Uterine smooth muscle cell (primary cell): ENCODE measurements around the gene MACROH2A2. TPM values are rescaled to one million over a fixed set of nuclear protein-coding genes. Genes with fewer than 3 reads are reported as not detected.

Source experiments
- total RNA-seq: library from RNA; depleted of rRNA; stranded (reverse); fragments of >200 nt; gene quantifications from 2 replicates; pipeline ENCODE4 v1.2.3, GENCODE V29; 2014

MACROH2A2 gene
- 3.9 and 5.5 TPM in 2 replicates for total RNA-seq

DNA sequence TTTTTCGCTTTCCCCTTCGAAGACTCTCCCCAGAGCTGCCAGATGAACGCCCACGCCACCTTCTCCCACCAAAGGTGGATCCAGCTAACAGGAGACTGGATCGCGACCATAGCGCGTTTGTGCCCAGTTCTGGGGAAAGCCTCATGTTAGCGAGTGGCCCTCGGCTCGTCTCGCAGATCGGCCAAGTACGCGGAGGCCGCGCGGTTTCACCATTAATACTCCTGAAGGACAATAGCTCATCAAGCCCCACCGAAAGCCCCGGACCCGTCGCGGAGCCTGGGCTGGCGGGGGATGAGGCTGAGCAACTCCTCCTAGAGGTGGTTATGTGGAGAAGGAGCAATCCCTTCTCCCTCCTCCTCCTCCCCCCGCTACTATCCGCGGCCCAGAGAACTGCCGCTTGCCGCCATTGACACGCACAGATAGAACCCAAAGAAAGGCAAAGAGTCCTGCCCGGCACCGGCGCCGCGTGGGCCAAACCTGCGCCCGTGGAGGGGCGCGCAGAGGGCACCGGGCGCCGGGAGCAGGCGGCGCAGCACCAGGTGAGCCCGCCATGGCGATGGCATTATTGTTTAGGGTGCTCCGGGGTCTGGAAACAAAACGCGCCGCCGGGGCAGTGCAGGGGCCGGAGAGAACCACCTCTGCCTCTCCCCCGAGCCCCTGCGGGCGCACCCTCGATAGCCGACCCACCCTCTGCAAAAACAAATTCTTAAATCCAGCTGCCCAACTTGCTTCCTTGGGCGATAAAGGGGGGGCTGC, at the start of gene MACROH2A2:
MACROH2A2 (plus strand) TSS at position 385 of the 756 bp plus-strand sequence. CDS start 22,813 bp downstream, outside the sequence.

DNA sequence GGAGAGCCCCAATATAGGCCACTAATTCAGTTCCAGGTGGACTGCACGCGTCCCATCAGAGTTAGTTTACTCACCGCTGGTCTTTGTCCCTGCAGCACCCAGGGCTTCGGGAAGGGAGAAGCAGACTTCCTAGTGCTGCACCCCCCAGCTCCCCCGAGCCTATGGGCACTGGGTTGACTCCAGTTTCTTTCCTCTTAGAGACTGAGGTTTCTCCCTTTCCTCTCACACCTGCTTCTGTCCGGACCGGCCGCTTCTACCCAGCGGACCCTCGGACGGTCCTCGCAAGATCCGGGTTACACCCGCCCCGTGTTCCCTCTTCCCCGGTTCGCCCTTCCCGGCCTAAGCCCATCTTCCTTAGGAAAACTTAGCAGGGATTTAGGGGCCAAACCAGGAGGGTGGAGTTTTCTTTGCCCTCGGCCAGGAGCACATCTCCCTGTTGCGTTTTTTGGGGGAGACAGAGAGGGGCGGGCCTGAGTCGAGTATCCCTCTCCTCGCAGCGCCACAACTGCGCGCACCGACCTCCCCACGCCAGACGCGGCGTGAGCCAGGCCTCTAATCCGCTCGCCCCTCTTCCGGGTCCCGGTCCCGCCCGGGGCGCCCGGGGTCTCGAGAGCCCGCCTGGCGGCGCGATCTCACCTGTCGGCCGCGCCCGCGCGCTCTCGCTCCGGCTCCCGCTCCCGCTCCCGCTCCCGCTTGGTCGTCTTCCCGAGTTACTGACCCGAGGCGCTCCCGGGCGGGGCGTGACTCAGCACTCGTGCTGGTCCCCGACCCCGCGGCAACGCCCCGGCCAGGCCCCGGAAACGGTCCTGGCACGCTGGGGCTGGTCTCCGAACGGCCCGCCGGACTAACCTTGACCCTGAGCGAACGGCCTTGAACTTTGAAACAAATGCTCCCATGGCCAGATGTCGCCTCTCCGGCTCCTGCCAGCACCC, 79.7 kb downstream of the MACROH2A2 start, which contains the start of gene AIFM2:
AIFM2 (minus strand) TSS at position 728 of the 932 bp plus-strand sequence. CDS start 8,741 bp downstream, outside the sequence.

DNA sequence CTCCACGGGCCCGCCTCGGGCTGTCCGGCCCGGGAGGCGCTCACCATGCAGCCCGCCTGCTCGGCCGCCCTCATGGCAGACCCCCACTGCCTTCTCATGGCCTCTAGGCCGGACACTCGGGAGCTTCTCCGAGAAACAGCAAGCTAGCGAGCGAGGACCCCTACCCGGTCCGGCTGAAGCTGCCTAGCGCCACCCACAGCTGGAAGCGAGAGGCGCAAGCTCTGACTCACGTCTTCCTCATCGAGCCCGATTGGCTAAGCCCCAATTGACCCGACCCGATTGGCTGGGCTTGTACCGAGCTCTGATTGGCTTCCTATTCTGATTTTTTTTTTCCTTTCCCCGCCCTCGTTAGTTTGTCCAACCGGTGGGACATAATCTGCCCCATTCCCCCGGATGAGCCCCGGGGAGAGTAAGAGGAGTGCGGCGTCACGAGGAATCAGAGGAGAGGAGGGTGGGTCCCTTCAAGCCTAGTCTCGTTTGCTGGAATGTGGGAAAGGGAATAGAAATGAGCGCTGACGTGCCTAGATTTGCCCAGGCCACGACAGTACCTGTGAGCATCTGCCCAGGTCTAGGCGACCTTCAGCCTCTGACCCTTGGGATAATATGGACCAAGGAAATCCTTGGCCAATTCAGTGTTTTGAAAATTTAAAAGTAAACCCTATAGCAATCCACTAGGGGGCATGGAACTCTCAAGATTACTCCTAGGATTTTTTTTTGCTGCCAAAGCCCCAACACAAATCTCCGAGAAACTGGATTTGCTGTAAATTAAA, 94.0 kb downstream of the MACROH2A2 start, which contains the start of gene TYSND1:
TYSND1 (minus strand) TSS at position 212 of the 770 bp plus-strand sequence; CDS start at position 98, 114 bp downstream.

Other genes starting within 250 kb of the MACROH2A2 start
- 6.5 and 6.9 TPM in 2 replicates for gene AIFM2, start 80.0 kb downstream of the MACROH2A2 start, total RNA-seq
- 12.1 and 13.5 TPM in 2 replicates for gene TYSND1, start 93.9 kb downstream of the MACROH2A2 start, total RNA-seq
- gene SAR1A, start 117.7 kb downstream of the MACROH2A2 start, total RNA-seq = 162 and 181 TPM in 2 replicates
- gene PPA1, start 180.6 kb downstream of the MACROH2A2 start, total RNA-seq = 216 and 241 TPM in 2 replicates
- gene NPFFR1, start 231.2 kb downstream of the MACROH2A2 start, total RNA-seq = not detected in 2 replicates